Activated CD4-positive, alpha-beta T cell treated with anti-CD3 and anti-CD28 coated beads for 24 hours (primary cell): ENCODE results near the gene BLVRA.
"Not testable (repeated sequence)": the region's sequence is repeated elsewhere in the genome, so short reads cannot be mapped to it uniquely, and the experiment has no call there.

Experiments
- DNase-seq, 2 donors: peaks; one replicate each; pipeline ENCODE4 v3.0.0-alpha.2; 2020; ENCODE audit warnings: low read depth in 2 of 2

Gene BLVRA

GRCh38 chr7:43769281-43769680 is 10.8 kb downstream of the BLVRA start:
- no peak for DNase-seq

GRCh38 chr7:43769791-43770465 is 11.4 kb downstream of the BLVRA start:
- no peak for DNase-seq

- DNase-seq, result no peak
Measured at GRCh38 chr7:43771128-43771527, 12.6 kb downstream of the BLVRA start.

- DNase-seq, result no peak
Measured at GRCh38 chr7:43771573-43771972, 13.1 kb downstream of the BLVRA start.

- DNase-seq, result not testable (repeated sequence)
Measured at GRCh38 chr7:43773268-43773667, 14.8 kb downstream of the BLVRA start.

GRCh38 chr7:43775255-43775654 is 16.8 kb downstream of the BLVRA start:
- DNase-seq, result not testable (repeated sequence)

GRCh38 chr7:43778293-43779044 is 20.0 kb downstream of the BLVRA start:
- DNase-seq, result not testable (repeated sequence)

GRCh38 chr7:43779045-43779812 is 20.7 kb downstream of the BLVRA start:
- DNase-seq, result no peak

GRCh38 chr7:43781726-43782607 is 23.5 kb downstream of the BLVRA start:
- no peak for DNase-seq

- no peak for DNase-seq
Measured at GRCh38 chr7:43782768-43783555, 24.5 kb downstream of the BLVRA start.

- no peak for DNase-seq
Measured at GRCh38 chr7:43784030-43784584, 25.6 kb downstream of the BLVRA start.

- peak in 1 of 2 donors; percentile 15 for DNase-seq
Measured at GRCh38 chr7:43784585-43785087, 26.2 kb downstream of the BLVRA start.

GRCh38 chr7:43785420-43785819 is 26.9 kb downstream of the BLVRA start:
- DNase-seq, result no peak

- no peak for DNase-seq
Measured at GRCh38 chr7:43787771-43788170, 29.3 kb downstream of the BLVRA start.

GRCh38 chr7:43790006-43790405 is 31.5 kb downstream of the BLVRA start:
- DNase-seq, result no peak

GRCh38 chr7:43790834-43791233 is 32.4 kb downstream of the BLVRA start:
- DNase-seq, result no peak

- DNase-seq, result no peak
Measured at GRCh38 chr7:43791665-43792064, 33.2 kb downstream of the BLVRA start.

- no peak for DNase-seq
Measured at GRCh38 chr7:43792471-43793150, 34.1 kb downstream of the BLVRA start.

GRCh38 chr7:43799605-43800004 is 41.1 kb downstream of the BLVRA start:
- DNase-seq, result no peak

GRCh38 chr7:43803865-43804264 is 45.4 kb downstream of the BLVRA start:
- no peak for DNase-seq
